ENCODE measurements around the gene GFRA1.
"Not testable (repeated sequence)": the region's sequence is repeated elsewhere in the genome, so short reads cannot be mapped to it uniquely, and the experiment has no call there.

GFRA1 gene

GRCh38 chr10:116067825-116068224 lies 205.2 kb downstream of the GFRA1 start:
- no peak for DNase-seq (ENCODE audit: low spot score)

DNA sequence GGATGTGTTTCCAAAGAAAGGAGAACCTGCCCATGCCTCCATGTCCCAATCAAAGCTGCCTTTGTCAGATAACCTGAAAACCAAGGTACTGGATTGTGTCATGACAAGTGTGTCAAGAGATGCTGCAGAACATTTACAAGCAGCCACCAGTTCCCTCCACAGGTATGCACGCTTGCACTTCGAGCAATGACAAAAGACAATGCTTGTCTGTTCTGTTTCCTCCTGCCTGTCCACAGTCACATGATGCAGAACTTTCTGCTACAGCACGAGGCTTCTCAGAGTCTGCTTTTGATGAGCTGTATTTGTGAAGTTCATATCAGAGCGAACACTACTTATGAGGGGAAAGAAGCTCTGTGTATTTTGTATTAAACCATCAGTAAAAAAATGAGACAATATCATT lies 209.9 kb downstream of the GFRA1 start:
- DNase-seq (ENCODE audit: low spot score): no peak

- DNase-seq (ENCODE audit: low spot score): no peak
Measured at GRCh38 chr10:116060864-116061263, 212.1 kb downstream of the GFRA1 start.

- DNase-seq (ENCODE audit: low spot score): no peak
Measured at GRCh38 chr10:116059320-116059719, 213.7 kb downstream of the GFRA1 start.

DNA sequence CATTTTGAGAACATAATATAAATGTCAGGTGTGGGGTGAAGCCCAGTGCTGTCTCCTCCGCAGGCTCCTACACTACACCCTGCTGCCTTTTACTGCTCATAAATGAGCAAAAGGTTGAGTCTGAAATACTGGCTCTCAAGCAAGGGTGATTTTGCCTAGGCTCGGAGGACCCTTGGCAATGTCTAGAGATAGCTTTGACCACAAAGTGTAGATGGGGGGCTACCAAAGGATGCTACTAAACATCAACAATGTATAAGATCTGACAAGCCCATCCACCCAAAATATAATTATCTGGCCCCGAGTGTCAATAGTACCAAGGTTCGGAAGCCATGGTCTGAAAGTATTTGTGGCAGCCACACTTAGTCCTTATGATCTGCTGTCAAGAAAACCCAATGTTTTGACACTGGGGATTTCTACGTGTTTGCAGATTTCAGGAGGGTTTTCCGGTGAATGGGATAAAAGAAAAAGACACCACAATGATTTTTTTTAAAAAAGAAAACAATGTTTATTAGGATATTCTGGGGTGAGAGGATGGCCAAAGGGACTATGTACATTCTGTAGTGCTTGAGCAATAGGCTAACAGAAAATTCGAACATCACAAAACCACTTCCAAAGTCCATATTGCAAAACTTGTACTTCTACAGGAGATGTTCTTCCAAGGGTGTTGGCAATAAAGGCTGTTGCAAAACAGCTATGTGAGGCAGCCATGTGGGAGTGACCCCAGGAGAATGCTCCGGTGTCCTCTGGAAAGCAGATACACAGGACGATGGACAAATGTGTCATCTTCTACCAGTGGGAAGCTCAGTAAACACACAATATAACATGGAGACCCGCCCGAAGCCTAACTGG lies 216.3 kb downstream of the GFRA1 start:
- no peak for DNase-seq (ENCODE audit: low spot score)

GRCh38 chr10:116055917-116056252 lies 217.1 kb downstream of the GFRA1 start:
- DNase-seq (ENCODE audit: low spot score): no peak

GRCh38 chr10:116055252-116055916 lies 217.6 kb downstream of the GFRA1 start:
- no peak for DNase-seq (ENCODE audit: low spot score)

DNA sequence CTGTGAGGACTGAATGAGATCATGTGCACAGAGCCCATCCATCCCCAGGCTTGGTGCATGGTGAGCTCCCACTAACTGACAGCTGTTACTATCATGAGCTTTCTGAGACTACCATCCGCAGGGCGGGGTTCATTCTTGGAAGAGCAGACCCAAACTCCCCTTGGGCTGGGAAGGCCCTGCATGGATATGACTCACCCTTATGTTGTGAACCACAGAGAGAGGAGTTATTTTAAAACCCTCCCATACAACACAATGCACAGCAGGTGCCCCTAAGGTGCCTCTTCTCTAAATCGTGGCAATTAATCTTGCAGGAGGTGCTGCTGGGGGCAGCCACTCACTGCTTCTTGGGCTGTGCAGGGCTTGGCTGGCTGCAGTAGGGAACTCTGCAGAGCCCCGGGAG lies 219.1 kb downstream of the GFRA1 start:
- DNase-seq (ENCODE audit: low spot score): no peak

GRCh38 chr10:116053009-116053730 lies 219.8 kb downstream of the GFRA1 start:
- DNase-seq (ENCODE audit: low spot score): not testable (repeated sequence)

- DNase-seq (ENCODE audit: low spot score): not testable (repeated sequence)
Measured at GRCh38 chr10:116052522-116052921, 220.5 kb downstream of the GFRA1 start.

GRCh38 chr10:116049974-116050304 lies 223.1 kb downstream of the GFRA1 start:
- no peak for DNase-seq (ENCODE audit: low spot score)

DNA sequence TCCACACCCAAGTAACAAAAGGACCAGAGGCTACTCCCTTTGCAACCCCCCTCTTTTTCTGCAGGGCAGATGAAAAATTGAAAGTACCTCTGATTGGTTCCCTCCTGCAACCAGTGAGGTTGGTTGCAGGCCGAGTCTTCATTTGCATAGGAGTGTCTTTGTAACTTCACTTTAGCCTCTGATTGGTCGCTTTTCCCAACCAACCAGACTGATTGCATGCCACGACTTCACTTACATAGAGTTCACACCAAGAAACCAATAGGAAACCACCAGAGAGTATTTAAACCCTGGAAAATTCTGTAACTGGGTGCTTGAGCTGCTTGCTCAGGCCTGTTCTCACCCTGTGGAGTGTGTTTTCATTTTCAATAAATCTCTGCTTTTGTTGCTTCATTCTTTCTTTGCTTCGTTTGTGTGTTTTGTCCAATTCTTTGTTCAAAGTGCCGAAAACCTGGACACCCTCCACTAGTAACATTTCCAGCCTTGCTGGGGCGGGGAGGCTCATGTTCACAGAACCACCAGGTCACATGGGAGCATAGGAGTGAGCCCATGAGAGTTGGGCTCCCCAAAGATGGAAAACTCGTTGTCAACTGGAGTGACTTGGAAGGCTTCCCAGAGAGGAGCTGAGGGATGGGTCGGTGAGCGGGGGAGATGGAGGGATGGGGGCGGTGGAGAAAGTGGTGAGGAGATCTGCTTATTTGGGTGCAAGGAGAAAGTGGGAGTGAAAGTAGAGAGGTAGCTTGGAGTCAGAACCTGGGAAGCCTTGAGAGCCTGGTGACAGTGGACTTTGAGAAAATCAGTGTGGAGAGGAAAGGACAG lies 223.6 kb downstream of the GFRA1 start:
- DNase-seq (ENCODE audit: low spot score): no peak

- DNase-seq (ENCODE audit: low spot score): no peak
Measured at GRCh38 chr10:116045366-116046356, 227.3 kb downstream of the GFRA1 start.

DNA sequence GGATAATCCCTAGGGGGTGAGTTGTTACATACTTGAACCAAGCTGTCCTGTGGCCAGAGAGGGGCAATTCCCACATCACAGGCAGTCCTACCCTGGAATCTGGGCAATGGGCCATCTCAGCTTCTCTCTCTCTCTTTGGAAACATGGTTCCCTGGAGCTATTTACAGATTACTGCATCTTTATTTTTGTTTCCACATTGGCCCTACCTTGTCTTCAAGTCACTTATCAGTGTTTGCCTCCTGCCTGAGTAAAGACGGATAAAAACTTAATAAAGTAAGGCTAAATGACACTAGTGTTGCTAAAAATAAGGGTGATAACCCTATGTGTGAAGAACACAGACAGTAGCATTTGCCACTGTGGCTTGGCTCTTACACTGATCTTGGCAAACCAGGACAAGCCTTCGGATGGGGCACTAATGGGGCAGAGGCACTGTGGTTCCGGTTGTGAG lies 228.2 kb downstream of the GFRA1 start:
- no peak for DNase-seq (ENCODE audit: low spot score)

GRCh38 chr10:116043861-116044260 lies 229.1 kb downstream of the GFRA1 start:
- no peak for DNase-seq (ENCODE audit: low spot score)

DNA sequence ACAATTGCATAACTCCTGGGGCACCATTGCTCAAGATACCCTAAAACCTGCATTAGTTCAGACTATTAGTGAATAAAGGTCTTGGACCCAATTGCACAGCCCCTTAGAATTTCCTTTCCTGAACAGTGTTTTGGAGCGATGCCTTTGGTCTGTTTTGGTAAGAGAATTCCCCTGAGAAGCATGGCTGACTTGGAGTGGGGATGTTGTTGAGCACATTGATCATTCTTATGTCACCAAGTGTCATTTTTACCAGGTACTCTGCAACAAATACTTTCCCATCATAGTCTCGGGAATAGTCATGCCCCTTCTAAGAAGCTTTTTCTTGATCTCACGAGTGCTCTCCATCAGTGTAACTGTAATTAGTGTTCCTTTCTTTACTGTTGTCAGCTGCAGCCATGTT lies 229.7 kb downstream of the GFRA1 start:
- no peak for DNase-seq (ENCODE audit: low spot score)

GRCh38 chr10:116041948-116042347 lies 231.1 kb downstream of the GFRA1 start:
- DNase-seq (ENCODE audit: low spot score): no peak

DNA sequence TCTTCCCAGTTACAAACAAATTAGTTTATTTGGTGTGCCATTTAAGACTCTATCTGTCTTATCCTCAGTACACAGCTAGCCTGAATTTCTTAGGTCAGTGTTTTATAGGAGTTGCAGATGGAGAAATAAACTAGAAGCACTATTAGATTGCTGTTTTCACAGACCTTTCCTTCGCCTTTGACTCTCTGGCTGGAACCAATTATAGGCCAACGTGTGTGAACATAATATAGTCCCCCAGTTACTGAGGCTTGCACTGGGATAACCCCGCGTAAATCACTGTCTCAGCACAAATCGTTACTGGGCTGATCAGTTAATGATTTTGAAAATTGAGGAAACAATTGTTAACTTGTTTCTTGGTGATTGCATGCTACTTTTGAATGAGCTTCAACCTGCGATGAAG lies 233.4 kb downstream of the GFRA1 start:
- no peak for DNase-seq (ENCODE audit: low spot score)

DNA sequence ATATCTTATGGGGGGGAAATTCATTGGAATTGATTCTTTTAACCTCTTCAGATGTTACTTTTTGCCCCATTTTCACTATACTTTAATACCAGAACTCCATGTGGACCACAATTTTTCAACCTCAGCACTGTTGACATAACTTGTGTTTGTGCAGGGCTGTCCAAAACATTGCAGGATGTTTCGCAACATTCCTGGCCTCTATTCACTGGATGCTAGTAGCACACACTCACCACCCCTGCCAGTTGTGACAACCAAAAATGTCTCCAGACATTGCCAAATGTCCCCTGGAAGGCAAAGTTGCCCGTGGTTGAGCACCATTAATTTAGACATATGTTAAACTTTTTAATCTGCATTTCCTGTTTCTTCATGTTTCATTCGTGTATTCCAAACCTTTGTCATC lies 234.7 kb downstream of the GFRA1 start:
- no peak for DNase-seq (ENCODE audit: low spot score)

- not testable (repeated sequence) for DNase-seq (ENCODE audit: low spot score)
Measured at GRCh38 chr10:116035406-116035805, 237.6 kb downstream of the GFRA1 start.

DNA sequence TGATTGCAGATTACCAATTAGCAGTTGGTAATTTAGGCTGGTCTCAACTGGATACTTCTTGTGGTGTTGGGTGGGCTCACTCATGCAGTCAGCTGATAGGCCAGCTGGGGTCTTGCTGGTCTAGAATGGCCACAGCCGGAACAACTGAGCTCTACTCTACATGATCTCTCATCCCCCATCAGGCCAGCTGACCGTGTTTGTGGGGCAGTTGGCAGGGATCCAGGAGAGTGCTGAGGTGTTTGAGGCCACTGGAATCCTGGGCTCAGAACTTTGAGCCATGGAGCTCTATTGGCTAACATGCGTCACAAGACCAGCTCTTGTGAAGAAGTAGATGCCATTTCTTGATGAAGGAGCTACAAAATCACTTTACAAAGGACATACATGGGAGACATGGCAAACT lies 242.4 kb downstream of the GFRA1 start:
- no peak for DNase-seq (ENCODE audit: low spot score)

All from hepatic stellate cell (primary cell).